ENCODE measurements around the gene CAMK2D.

- TF ChIP-seq POLR2AphosphoS5 (IDR thresholded peaks at IDR 0.05; ENCODE audit: low read depth, low read length) (no peak), TAF1 (IDR thresholded peaks at IDR 0.05; ENCODE audit: borderline replicate concordance, insufficient read depth, low read length) (no peak), REST (IDR thresholded peaks at IDR 0.05; ENCODE audit: insufficient read depth in 1 of 2, low read depth in 2 of 2, low read length in 2 of 2) (no peak)
These were observed 341.9 kb downstream of the CAMK2D start for GRCh38 chr4:113419631-113420030.

Measured in PFSK-1 (cell line).